Body of pancreas (tissue), 4 donors: Measurements from ENCODE around the gene KMT2D. TPM values are rescaled to one million over a fixed set of nuclear protein-coding genes. Genes with fewer than 3 reads are reported as not detected.

Experiments used
- ATAC-seq: fragments of 150-250 bp; one replicate; pipeline ENCODE4 v1.9.1; 2016
- DNase-seq, 4 donors: peaks; one replicate each; pipeline ENCODE4 v3.0.0-alpha.2; 2019
- H3K27ac ChIP-seq, 4 donors: fragments of 200-600 bp; sonication (generic); 1 replicate in 3 of 4; 2 replicates in 1 of 4; pipeline versions ENCODE4 v1.5.1 to v1.6.1; 2016 to 2019; ENCODE audit warnings: mild to moderate bottlenecking in 1 of 4, mixed read lengths in 1 of 4, moderate library complexity in 1 of 4
- H3K27me3 ChIP-seq, 2 donors: fragments of 200-600 bp; sonication (generic); one replicate each; pipeline ENCODE4 v1.6.0; 2016; ENCODE audit warnings: mild to moderate bottlenecking in 1 of 2
- H3K36me3 ChIP-seq, 2 donors: fragments of 200-600 bp; sonication (generic); replicated peaks in 1 of 2; 2 replicates each; pipeline ENCODE4 v1.5.1; 2016; ENCODE audit warnings: low read depth in 2 of 2; ENCODE audit not compliant: insufficient read depth in 1 of 2
- H3K4me1 ChIP-seq: fragments of 200-600 bp; sonication (generic); one replicate; pipeline ENCODE4 v1.6.0; 2016
- H3K4me3 ChIP-seq, 2 donors: fragments of 200-600 bp; sonication (generic); 1 replicate in 1 of 2; 2 replicates in 1 of 2; pipeline ENCODE4 v1.5.1; 2016 to 2019
- H3K9me3 ChIP-seq, 3 donors: fragments of 200-600 bp; sonication (generic); 1 replicate in 2 of 3; 2 replicates in 1 of 3; pipeline ENCODE4 v1.5.1; 2016
- POLR2A ChIP-seq, 3 donors: fragments of 450-650 bp; IDR thresholded peaks; one replicate each; pipeline ENCODE4 v1.6.1; 2016; ENCODE audit warnings: antibody characterized with exemption in 3 of 3, mild to moderate bottlenecking in 2 of 3
- WGBS, 2 donors: methylation state at CpG; one replicate each; pipeline ENCODE4 v1.1.5; 2017; 5-methylcytosine and 5-hydroxymethylcytosine counted together
- intact Hi-C: fragments of 100-400 bp; cut with DNase I; formaldehyde crosslinking; loops from one replicate; pipeline ENCODE4 v1.15.1; 2023
- total RNA-seq, 2 donors: library from RNA; depleted of rRNA; stranded (reverse); fragments of >200 nt; gene quantifications; one replicate each; pipeline ENCODE4 v1.1.0, GENCODE V29; 2016
- TF ChIP-seq, protein P1 (sequence below), 7 experiments: fragments of 450-650 bp in 4 of 7; fragments of 200-600 bp in 3 of 7; sonication (generic) in 3 of 7; IDR thresholded peaks; one replicate each; pipeline ENCODE4 v1.5.1; 2016 to 2019; ENCODE audit warnings: antibody characterized with exemption in 7 of 7

Gene KMT2D
- total RNA-seq, 2 donors from 2014 or later: 38.4 to 51.1 TPM

DNA sequence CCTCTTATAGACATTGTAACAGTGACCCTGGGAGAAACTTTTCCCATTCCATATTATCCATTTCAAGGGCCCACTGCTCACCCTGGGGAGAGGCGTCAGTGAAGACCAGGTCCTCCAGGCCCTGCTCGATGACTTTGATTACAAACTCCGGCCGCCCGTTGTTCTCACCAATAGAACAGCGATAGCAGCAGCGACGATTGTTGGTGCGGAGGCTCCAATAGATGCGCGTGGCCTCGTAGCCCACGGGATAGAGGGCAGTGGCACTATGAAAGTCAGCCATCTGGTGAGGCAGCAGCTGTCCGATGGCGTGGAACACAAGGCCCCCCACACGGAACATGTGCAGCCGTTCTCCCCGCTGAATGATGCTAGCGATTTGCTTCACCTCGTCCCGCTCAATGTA, 34.5 kb downstream of the KMT2D start:
- 92 to 99% methylated on average over 18 to 21 of the region's 21 CpGs for WGBS, 2 donors
- H3K27me3 ChIP-seq: no peaks in the 10 kb centered on the region
- DNase-seq: no peak
- TF ChIP-seq, protein P1, sequence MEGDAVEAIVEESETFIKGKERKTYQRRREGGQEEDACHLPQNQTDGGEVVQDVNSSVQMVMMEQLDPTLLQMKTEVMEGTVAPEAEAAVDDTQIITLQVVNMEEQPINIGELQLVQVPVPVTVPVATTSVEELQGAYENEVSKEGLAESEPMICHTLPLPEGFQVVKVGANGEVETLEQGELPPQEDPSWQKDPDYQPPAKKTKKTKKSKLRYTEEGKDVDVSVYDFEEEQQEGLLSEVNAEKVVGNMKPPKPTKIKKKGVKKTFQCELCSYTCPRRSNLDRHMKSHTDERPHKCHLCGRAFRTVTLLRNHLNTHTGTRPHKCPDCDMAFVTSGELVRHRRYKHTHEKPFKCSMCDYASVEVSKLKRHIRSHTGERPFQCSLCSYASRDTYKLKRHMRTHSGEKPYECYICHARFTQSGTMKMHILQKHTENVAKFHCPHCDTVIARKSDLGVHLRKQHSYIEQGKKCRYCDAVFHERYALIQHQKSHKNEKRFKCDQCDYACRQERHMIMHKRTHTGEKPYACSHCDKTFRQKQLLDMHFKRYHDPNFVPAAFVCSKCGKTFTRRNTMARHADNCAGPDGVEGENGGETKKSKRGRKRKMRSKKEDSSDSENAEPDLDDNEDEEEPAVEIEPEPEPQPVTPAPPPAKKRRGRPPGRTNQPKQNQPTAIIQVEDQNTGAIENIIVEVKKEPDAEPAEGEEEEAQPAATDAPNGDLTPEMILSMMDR (IDR thresholded peaks at IDR 0.05): no peak
- no peak for TF ChIP-seq POLR2A (IDR thresholded peaks at IDR 0.05)
- ATAC-seq: no peak
- no peaks in the 10 kb centered on the region for H3K4me1 ChIP-seq
- peaks cover 26 to 53% of the 10 kb centered on the region in 2 donors for H3K36me3 ChIP-seq
- H3K4me3 ChIP-seq: no peak overlapping the region
- no peaks in the 10 kb centered on the region for H3K9me3 ChIP-seq
- H3K27ac ChIP-seq: no peak overlapping the region
- intact Hi-C loops: no loop called here

DNA sequence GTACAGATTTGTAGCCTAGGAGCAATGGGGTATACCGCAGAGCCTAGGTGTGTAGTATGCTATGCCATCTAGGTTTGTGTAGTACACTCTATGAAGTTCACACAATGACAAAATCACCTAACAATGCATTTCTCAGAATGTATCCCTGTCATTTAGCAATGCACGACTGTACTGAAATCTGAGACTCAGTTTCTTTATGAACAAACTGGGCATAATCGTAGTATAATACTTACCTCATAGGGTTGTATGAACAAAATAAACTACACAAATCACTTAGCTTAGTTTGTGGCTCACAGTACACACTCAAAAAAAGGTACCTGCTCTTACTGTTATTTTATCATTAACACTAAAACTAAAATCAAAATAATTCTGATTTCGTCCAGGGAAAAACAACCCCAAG, 35.1 kb downstream of the KMT2D start:
- no peaks in the 10 kb centered on the region for H3K9me3 ChIP-seq
- TF ChIP-seq, protein P1 (IDR thresholded peaks at IDR 0.05): no peak
- TF ChIP-seq POLR2A (IDR thresholded peaks at IDR 0.05): no peak
- WGBS, 2 donors: 92 to 95% methylated on average over 4 of the region's 4 CpGs
- no peaks in the 10 kb centered on the region for H3K4me1 ChIP-seq
- no peak overlapping the region for H3K27ac ChIP-seq
- H3K4me3 ChIP-seq: no peak overlapping the region
- intact Hi-C loops: no loop called here
- ATAC-seq (no peak), DNase-seq (no peak)
- H3K27me3 ChIP-seq: no peaks in the 10 kb centered on the region
- peaks cover 26 to 53% of the 10 kb centered on the region in 2 donors for H3K36me3 ChIP-seq

DNA sequence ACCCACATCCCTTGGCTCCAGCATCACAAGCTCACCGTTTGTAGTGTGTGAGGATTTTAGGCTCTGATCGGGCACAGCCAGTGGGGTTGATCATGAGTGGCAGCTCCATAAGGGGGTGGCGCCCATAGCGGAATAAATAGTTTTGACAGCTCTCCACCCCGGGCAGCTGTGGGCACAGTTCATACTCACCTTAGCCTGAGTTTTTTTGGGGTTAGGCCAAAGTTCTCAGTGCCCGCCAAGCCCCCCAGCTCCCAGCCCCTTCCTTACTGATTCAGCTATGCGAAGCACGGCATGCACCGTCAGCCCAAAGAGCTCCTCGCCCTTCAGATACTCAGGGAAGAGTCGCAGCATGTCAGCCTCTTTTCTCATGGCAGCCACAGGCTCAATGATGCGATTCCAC, 36.1 kb downstream of the KMT2D start:
- Histone ChIP-seq H3K27ac (no peak overlapping the region), H3K9me3 (no peaks in the 10 kb centered on the region), H3K4me1 (peaks cover under 1% of the 10 kb centered on the region), H3K27me3 (no peaks in the 10 kb centered on the region), H3K4me3 (no peak overlapping the region), H3K36me3 (peaks cover 26 to 53% of the 10 kb centered on the region in 2 donors)
- 86 to 87% methylated on average over 11 to 12 of the region's 12 CpGs for WGBS, 2 donors
- intact Hi-C loops: no loop called here
- no peak for DNase-seq
- TF ChIP-seq POLR2A (IDR thresholded peaks at IDR 0.05): no peak
- TF ChIP-seq, protein P1 (IDR thresholded peaks at IDR 0.05): no peak
- ATAC-seq: no peak

DNA sequence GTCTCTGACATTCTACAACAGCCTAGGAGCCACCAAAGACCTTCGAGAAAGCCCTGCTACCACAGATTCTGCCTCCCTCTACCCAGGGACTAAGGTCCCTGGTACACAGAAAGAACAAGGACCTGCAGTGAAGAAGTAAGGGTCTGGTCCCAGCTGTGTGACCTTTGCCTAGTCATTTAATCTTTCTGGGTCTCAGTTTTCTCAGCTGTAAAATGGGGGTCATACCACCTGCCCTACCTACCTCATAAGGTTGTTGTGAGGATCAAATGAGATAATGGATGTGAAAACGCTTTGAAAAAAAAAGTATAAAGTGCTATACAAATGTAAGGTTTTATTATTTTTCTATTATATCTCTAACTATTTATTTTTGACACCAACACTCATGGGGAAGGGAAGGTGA, 36.8 kb downstream of the KMT2D start:
- Histone ChIP-seq H3K27ac (no peak overlapping the region), H3K4me3 (no peak overlapping the region), H3K4me1 (peaks cover 3% of the 10 kb centered on the region), H3K27me3 (no peaks in the 10 kb centered on the region), H3K36me3 (peaks cover 26 to 53% of the 10 kb centered on the region in 2 donors), H3K9me3 (no peaks in the 10 kb centered on the region)
- DNase-seq (no peak), ATAC-seq (no peak)
- intact Hi-C loops: no loop called here
- TF ChIP-seq POLR2A (IDR thresholded peaks at IDR 0.05): no peak
- TF ChIP-seq, protein P1 (IDR thresholded peaks at IDR 0.05): no peak
- 84 to 91% methylated on average over 2 of the region's 2 CpGs for WGBS, 2 donors

DNA sequence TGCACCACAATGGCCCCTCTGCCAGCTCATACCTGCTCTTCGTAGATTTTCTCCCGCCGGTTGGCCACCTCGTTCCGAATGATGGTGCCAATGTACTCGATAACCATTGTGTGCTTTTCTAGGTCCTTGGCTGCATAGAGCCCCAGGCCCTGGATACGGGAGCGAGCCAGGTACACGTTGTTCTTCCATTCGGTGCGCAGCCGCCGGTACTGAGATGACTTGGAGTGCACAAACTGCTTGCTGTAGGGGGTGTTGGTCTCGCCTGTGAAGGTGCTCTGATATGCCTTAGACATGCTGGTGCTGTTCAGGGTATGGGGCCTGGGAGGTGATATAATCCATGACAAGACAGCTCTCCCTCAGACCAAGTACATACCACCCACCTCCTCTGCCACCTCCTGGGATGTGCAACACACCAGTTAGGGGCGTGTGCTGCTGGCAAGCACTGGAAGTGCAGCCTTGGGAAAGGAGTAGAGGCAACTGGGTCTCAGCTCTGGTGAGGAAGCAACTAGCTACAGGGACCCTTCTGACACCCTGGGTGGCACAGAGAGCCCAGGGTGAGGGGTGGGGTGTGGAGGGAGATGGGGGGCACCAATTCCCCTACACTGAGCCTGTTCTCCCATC, 37.9 kb downstream of the KMT2D start:
- TF ChIP-seq, protein P1 (IDR thresholded peaks at IDR 0.05): no peak
- TF ChIP-seq POLR2A (IDR thresholded peaks at IDR 0.05): no peak
- Histone ChIP-seq H3K9me3 (no peaks in the 10 kb centered on the region), H3K27me3 (no peaks in the 10 kb centered on the region), H3K4me1 (peaks cover 7% of the 10 kb centered on the region), H3K36me3 (peaks cover 25 to 45% of the 10 kb centered on the region in 2 donors), H3K4me3 (no peak overlapping the region), H3K27ac (no peak overlapping the region)
- DNase-seq (no peak), ATAC-seq (no peak)
- intact Hi-C loops: no loop called here
- WGBS, 2 donors: 79 to 89% methylated on average over 14 to 15 of the region's 15 CpGs
